Activated CD4-positive, CD25-positive, alpha-beta regulatory T cell treated with anti-CD3 and anti-CD28 coated beads, Interleukin-2, amount 50 U/mL, for 16 hours (primary cell): ENCODE results near the gene PLXNA4.

Experiments used
- DNase-seq: peaks from one replicate; pipeline ENCODE4 v3.0.0-alpha.2; 2020; ENCODE audit warnings: low read depth, low spot score

The PLXNA4 gene

DNA sequence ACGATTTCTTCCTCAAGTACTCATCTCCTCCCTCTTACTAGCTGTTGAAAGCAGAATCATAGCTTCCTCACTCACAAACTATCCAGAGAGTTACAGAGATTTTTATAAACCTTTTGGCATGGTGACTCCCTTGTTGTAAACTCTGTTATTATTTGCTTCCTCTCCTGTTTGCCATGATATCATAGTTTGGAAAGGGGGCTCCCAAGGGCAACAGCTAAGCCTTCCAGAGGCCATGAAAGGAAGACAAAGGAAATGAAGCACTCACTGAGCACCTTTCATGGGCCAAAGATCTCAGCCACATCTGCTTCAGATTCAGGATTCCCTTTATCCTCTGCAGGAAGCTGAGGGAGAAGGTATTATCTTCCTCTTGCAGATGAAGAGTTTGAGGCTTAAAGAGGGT lies 484.6 kb downstream of the PLXNA4 start:
- DNase-seq = no peak

DNA sequence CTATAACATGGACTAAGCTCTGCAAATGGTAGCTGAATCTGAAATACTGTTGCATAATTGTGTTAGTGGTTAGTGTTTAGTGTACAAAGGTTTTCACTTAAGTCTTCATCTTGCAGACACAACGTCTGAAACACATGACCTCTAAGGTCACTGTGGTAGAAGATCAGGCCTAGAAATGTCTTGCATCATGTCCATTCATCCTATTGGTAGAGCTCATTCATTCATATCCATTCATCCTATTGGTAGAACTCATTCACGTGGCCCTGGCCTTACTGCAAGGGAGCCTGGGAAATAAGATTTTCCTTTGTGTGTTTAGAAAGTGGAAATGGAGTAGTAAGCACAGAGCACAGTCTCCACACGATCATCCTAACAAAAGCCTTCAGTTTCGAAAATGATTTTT lies 485.8 kb downstream of the PLXNA4 start:
- no peak for DNase-seq

DNA sequence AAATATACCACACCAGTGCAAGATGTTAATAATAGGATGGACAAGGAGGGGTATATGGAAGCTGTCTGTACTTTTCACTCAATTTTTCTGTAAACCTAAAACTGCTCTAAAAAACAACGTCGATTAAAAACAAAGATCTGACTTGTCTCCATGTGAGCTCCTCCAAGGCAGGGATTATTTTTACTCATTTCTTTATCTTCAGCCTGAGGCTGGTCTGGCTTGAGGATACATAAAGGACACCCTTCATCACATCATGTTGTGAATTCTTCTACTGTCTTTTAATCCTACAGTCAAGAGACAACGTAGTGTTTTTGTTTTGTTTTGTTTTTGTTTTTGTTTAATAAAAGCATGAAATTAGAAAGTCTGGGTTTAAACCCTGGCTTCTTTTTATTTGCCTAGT lies 486.9 kb downstream of the PLXNA4 start:
- no peak for DNase-seq

DNA sequence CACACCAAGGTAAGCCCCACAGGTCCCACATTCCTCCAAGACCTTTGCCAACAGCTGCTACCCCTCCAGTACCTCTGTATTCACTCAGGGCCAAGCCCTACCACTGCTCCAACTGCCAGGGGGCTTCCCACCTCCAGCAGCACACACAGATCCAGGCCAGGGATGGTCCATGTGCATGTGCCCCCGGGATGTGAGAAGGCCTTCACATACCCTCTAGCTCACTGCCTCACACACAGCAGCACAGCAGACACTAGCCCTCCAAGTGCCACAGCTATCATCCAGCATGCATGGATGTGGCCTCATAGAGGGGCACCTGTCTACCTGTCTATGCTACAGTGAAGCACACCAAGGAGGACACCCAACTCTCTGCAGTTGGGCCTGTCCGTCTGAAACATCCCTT lies 488.8 kb downstream of the PLXNA4 start:
- no peak for DNase-seq

DNA sequence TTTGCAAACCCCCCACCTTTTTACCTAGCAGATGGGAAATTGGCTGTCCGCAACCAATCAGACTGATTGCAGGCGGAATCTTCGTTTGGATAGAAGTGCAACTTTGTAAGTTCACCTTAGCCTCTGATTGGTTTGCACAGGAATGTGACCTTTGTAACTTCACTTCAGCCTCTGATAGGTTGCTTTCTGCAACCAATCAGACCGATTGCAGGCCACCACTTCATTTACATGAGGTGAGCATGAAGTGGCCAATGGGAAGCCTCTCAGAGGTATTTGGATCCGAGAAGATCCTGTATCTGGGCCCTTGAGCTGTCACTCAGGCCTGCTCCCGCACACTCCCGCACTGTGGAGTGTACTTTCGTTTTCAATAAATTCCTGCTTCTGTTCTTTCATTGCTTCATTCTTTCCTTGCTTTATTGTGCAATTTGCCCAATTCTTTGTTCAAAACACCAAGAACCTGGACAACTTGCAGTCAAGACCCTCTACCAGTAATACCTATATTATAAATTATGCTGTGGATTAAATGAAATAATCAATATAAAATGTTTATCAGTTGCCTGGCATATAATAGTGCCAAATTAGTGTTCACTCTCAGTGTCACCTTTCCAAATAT lies 491.4 kb downstream of the PLXNA4 start:
- no peak for DNase-seq

DNA sequence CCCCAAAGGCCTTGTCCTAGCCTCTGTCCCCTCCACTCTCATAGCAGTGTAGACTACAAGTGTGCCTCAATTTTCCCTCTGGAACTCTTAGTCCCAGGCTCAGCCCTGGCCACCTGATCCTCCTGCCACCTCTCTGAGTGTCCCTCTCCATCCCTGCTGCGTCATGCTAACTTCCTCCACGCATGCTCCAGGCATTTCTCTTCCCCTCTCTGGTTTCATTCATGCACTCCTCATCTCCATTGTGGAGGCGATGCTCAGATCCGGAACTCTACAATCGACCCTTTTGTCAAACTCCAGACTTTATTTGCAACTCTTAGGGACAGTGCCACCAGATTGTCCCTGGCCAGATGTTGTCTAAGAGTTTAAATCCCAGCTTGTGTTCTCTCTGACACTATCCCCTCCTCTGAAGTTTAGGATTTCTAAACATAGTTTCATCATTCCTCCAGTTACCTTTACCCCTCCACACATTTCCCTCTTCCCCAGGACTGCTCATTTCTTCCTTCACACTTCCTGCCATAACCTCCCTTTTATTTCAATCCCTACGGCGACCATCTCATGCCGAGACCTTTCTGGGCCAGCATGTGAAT lies 492.6 kb downstream of the PLXNA4 start:
- no peak for DNase-seq

DNA sequence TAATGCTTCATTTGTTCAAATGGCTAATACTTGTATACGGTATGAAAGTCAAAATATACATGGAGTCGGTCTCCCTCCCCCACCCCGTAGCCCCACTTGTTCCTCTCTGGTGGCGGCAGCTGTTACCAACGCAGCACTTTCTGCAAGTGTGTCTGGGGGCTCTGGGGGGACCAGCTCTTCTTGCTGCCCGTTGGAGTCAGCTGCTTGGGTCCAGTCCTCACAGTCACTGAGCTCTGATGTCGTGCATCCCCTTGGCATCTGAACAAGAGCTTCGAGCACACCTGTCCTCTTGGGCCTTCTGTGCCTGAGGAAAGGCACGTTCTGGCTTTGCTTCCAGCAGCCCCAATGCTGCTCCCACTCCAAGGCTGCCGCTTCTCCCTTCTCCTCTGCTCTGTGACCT lies 493.1 kb downstream of the PLXNA4 start:
- DNase-seq = no peak

DNA sequence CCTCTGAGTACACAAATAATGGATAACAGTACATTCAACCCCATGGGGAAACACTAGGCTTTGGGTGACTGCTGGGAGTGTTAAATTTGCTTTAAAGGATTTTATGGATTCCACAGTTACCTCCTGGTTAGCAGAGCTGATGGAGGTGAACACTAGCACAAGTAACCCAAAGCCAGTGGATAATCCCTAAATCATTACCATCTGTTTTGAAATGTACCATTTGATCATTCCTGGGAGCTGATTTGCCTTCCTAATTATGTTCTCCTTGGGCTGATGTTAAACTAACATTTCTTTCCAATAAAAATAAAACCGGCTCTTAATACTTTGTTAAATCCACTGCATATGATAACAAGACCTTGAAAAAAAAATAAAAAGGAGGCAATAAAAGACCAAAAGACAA lies 493.9 kb downstream of the PLXNA4 start:
- DNase-seq = no peak

DNA sequence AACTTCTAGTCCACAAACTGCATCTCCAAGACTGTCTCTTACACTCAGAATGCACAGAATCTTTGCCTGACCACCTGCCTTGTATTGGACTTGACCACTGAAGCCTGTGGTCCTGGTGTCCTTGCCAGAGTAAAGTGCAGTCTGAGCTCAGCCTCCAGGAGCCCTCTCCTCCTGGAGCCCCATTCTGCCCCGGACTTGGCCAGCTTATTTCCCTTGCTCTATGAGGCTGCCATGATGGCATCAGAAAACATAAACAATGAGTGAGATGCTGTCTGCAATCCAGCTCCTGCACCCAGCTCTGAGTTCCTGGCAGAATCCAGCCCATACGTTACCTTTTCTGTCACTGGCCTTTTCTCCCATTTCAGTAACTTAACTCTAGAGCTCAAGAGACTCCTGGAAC lies 494.6 kb downstream of the PLXNA4 start:
- no peak for DNase-seq

DNA sequence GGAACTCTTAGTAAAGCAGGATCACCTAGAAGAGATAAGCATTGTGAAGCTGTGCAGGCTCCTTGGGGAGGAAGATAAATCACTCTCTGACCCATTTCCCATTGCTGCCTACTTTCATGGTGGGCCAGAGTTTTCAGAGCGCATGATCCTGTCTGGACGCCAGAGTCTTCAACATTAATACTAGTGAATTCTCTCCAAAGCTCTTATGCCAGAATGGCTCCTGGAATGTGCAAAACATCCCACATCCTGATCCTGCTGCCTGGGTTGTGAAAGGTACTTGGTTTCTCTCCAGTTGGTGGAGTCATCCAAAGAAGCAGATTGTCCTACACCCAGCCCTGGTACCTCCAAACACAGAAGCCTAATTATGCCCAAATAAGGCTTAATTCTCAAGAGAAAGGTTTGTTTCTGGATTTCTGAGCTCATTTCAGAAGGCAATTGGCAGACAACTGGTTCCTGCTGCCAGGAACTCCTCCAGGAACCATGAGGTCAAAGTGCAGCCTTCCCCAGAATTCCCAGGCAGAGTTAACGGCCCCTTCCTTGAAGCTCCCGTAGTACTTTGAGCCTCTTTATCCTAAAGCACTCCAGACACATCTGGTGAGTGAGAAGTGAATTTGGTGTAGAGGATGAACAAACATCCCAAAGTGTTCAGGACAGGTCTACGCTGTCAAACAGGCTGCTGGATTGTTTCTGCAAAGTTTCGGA lies 495.2 kb downstream of the PLXNA4 start:
- no peak for DNase-seq

DNA sequence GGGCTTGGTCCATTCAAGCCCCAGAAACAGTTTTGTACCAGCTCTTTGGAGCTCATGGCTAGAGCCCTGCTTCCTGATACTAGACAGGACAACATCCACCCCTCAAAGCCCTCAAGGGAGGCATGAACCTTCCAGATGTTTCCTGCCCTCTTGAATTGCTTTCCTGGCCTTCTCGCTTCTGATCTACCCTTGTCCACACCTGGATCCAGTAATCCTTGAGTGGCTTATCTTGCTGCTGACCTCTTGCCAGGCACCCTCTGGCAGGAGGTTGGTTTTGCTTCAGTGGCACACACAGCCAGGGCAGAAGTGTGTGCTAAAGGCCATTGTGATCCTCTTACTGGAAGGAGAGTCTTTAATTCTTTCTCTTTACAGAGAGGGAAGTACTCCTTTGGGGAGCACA lies 495.8 kb downstream of the PLXNA4 start:
- no peak for DNase-seq

DNA sequence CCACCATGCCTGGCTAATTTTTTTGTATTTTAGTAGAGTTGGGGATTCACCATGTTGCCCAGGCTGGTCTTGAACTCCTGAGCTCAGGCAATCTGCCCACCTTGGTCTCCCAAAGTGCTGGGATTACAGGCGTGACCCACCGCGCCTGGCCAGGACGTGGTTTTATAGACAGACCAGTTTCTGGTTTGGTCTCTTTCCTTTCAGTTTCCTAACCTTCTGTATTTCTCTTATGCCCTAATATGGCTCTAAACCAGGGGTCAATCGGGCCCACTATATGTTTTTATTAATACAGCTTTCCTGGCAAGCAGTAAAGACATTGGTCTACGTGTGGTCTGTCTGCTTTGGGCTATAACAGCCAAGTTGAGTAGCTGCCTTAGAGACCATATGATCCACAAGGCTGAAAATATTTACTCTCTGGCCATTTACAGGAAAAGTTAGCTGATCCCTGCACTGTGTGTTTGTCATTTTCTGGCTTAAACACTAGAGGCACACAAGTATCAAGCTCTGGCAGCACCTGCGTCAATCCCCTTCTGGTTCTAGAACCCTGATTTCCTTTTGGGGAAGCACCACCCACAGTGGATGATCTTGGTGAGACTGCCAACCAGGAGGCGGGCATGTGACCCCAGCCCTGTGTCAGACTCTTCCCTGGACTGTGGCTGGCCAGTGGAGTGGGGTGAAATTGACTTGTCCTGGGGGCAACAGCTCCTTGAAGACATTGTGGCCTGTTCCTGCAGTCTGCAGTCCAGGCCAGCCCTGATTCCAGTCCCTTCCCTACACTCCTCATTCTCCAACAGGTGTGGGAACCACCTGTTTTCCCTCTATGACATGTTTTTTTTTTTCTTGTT lies 497.2 kb downstream of the PLXNA4 start:
- no peak for DNase-seq

DNA sequence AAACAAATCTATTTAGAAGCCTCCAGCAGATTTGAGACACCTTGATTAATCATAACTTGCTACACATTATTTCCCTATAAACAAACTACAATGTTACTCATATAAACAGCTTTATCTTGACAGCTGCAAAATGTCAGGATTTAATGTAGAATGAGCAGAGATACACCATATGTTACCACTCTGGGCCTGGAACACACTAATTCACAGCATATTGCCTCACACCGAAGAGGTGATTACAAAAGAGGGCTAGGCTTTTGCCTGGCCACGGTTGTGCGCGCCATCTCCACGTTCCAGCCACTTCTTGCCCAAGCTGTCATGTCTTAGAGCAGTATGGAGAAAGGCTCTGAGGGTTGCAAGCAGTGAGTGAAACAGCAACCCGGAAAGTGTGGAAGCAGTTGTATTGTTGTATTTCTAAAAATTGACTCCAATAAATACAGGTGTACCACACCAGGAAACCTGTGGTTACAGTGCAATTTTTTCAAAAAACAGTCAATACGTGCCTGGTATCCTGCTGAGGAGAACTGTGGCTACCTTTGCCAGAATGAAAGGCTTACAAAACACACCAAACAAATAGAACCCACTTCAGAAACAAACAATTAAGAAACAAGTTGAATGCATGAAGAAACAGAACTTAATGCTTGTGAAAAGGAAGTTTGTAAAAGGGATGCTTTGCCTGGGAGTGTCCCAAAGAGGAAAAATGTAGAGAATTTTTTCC lies 498.1 kb downstream of the PLXNA4 start:
- DNase-seq = no peak

DNA sequence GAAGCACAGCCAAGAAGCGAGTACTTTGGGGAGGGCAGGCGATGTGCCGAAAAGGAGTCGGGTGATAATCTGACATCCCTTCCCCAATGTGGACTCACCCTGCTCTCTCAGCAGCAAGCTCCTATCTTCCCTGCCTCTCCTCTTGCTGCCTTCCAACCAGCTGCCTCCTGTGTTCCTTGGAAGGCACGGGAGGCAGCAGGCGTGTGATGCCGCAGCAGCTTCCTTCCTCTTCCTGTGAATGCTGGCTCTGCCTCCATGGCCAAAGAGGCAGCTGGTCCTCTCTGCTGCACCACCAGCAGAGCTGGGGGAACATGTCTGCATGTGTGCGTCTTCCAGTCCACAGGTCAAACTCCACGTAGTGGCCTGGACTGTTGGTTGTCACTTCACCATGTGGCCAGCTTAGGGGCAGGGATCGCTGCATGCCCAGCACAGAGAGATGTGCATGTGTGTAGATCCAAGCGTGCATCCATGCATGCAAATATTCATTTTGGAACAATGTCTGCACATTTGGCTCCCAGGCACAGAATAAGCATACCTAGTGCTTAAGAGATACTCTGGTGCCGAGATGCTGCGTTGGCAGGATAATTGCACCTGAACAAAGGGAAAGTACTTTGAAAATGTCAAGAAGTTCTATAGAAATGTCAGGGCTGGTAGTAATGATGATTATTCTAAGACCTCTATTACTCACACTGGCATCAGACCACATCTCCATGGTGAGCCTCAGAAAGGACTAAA lies 499.8 kb downstream of the PLXNA4 start:
- DNase-seq = no peak

DNA sequence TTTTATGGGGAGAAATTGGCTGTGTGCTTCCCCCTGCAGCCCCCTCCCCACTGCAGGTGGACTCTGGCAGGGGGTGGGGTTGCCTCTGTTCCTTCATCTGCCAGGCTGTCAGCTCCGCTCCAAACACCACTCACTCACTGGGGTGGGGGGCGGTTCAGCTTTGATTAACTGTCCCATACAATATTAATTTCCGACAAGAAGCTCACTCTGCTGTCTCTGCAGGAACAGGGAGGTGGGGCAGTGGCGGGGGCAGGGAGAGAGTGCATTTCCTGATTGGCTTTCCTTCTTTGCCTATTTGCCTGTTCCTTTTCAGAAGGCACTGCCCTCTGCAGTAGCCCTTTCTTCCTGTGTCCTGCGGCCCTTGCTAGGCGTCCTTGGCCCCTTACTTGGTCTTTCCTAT lies 500.8 kb downstream of the PLXNA4 start:
- no peak for DNase-seq

DNA sequence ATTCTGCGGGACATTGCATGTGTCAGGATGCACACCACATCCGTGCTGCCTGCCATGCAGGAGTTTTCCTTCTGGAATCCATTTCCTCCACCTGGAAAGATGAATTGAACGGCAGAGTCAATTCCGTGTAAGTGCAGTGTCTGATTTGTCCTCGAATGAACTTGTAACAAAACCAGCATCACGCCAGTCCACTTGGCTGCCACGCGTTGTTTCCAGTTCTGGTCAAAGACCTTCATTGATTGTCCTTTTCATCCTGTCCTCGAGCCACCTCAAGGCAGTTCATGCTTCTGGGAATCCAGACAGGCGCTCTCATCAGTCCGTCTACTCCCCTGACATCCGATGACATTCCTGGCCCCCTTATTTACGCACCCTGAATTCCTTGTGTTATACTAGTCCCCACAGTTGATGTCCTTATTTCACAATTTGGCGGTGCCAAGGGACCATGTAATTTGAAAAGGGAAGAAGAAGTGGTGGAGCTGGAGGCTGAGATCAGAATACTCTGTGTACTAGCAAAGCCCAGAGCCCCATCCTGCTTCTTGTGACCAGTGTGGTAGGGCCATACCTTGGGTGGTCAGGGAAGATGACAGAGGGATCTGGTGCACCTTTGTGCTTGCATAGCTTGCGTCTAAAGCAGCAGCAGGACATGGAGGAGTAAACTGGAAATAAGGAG lies 502.2 kb downstream of the PLXNA4 start:
- no peak for DNase-seq
